Skin epidermis (tissue), 12 donors: ENCODE results near the gene SAPCD1.
"Not testable (repeated sequence)": the region's sequence is repeated elsewhere in the genome, so short reads cannot be mapped to it uniquely, and the experiment has no call there.

ENCODE experiments used
- H3K27ac ChIP-seq, 21 experiments: fragments of 200-600 bp; sonication (generic) in 11 of 21; one replicate each; pipeline ENCODE4 v1.5.0; 2020; ENCODE audit warnings: mild to moderate bottlenecking in 3 of 21, inconsistent platforms in 2 of 21, moderate library complexity in 2 of 21
- H3K4me3 ChIP-seq, 7 experiments: fragments of 200-600 bp; sonication (generic) in 2 of 7; one replicate each; pipeline ENCODE4 v1.5.0; 2020; ENCODE audit warnings: inconsistent platforms in 2 of 7, mild to moderate bottlenecking in 2 of 7, moderate library complexity in 1 of 7

Gene SAPCD1

GRCh38 chr6:31791324-31792089 lies 29.1 kb downstream of the SAPCD1 start:
- H3K4me3 ChIP-seq, result no peak overlapping the region

GRCh38 chr6:31792090-31792374 lies 29.6 kb downstream of the SAPCD1 start:
- Histone ChIP-seq H3K27ac (peak overlapping the region in 4 of 21 experiments; percentile 23 to 53 (median 42)), H3K4me3 (no peak overlapping the region)

More at GRCh38 chr6:31791324-31792089, 29.1 kb downstream of the SAPCD1 start:
- peak overlapping the region in 4 of 21 experiments; percentile 23 to 53 (median 42) for H3K27ac ChIP-seq

GRCh38 chr6:31792761-31793171 lies 30.3 kb downstream of the SAPCD1 start:
- H3K27ac ChIP-seq, result peak overlapping the region in 5 of 21 experiments; percentile 17 to 35 (median 29)

GRCh38 chr6:31793927-31794245 lies 31.4 kb downstream of the SAPCD1 start:
- H3K4me3 ChIP-seq, result peak overlapping the region in 1 of 7 experiments; percentile 84
- peak overlapping the region in 10 of 21 experiments; percentile 90 to 100 (median 98) for H3K27ac ChIP-seq

More at GRCh38 chr6:31792761-31793171, 30.3 kb downstream of the SAPCD1 start:
- H3K4me3 ChIP-seq, result no peak overlapping the region

- peak overlapping the region; percentile 62 to 100 (median 98) for H3K27ac ChIP-seq
Observed at GRCh38 chr6:31794294-31794865, 31.9 kb downstream of the SAPCD1 start.

GRCh38 chr6:31794866-31795615 lies 32.6 kb downstream of the SAPCD1 start:
- peak overlapping the region; percentile 74 to 92 (median 84) for H3K4me3 ChIP-seq
- H3K27ac ChIP-seq, result peak overlapping the region; percentile 90 to 100 (median 98)

More at GRCh38 chr6:31794294-31794865, 31.9 kb downstream of the SAPCD1 start:
- H3K4me3 ChIP-seq, result peak overlapping the region; percentile 74 to 92 (median 84)

- Histone ChIP-seq H3K4me3 (peak within 1 kb of the TSS; percentile 74 to 92 (median 84)), H3K27ac (peak within 1 kb of the TSS; percentile 90 to 100 (median 98))
Observed at GRCh38 chr6:31795616-31796298, 33.3 kb downstream of the SAPCD1 start, which contains the start of gene VARS1. VARS1 (minus strand) TSS chr6:31795752; CDS start chr6:31795217, 535 bp downstream.

GRCh38 chr6:31796993-31797385 lies 34.5 kb downstream of the SAPCD1 start:
- Histone ChIP-seq H3K27ac (peak overlapping the region in 15 of 21 experiments; percentile 15 to 100 (median 95)), H3K4me3 (no peak overlapping the region)

- peak overlapping the region in 15 of 21 experiments; percentile 10 to 100 (median 76) for H3K27ac ChIP-seq
- H3K4me3 ChIP-seq, result no peak overlapping the region
Observed at GRCh38 chr6:31797588-31797987, 35.1 kb downstream of the SAPCD1 start.

- H3K4me3 ChIP-seq, result no peak overlapping the region
Observed at GRCh38 chr6:31799781-31800180, 37.3 kb downstream of the SAPCD1 start.

GRCh38 chr6:31801031-31801927 lies 38.8 kb downstream of the SAPCD1 start:
- not testable (repeated sequence) for H3K27ac ChIP-seq, H3K4me3 ChIP-seq

More at GRCh38 chr6:31799781-31800180, 37.3 kb downstream of the SAPCD1 start:
- no peak overlapping the region for H3K27ac ChIP-seq

GRCh38 chr6:31805939-31806469 lies 43.5 kb downstream of the SAPCD1 start:
- Histone ChIP-seq H3K27ac (peak overlapping the region in 20 of 21 experiments; percentile 78 to 93 (median 91)), H3K4me3 (peak overlapping the region; percentile 45 to 62 (median 55))

- peak within 1 kb of the TSS in 20 of 21 experiments; percentile 78 to 93 (median 91) for H3K27ac ChIP-seq
- H3K4me3 ChIP-seq, result peak within 1 kb of the TSS; percentile 45 to 62 (median 55)
Observed at GRCh38 chr6:31806470-31807272, 44.2 kb downstream of the SAPCD1 start, which contains the start of gene LSM2. LSM2 (minus strand) TSS chr6:31806966; CDS start chr6:31806757, 209 bp downstream.

GRCh38 chr6:31808599-31808998 lies 46.1 kb downstream of the SAPCD1 start:
- not testable (repeated sequence) for H3K27ac ChIP-seq, H3K4me3 ChIP-seq

GRCh38 chr6:31811645-31812044 lies 49.2 kb downstream of the SAPCD1 start:
- no peak overlapping the region for H3K27ac ChIP-seq
- H3K4me3 ChIP-seq, result no peak overlapping the region

GRCh38 chr6:31813465-31813849 lies 51.0 kb downstream of the SAPCD1 start:
- H3K27ac ChIP-seq, result peak overlapping the region in 20 of 21 experiments; percentile 62 to 96 (median 94)
- no peak overlapping the region for H3K4me3 ChIP-seq
